ENCODE measurements around the gene DIP2B.

GRCh38 chr12:50538182-50538581, 33.4 kb downstream of the DIP2B start:
- TF ChIP-seq EZH2 (IDR thresholded peaks at IDR 0.05; ENCODE audit: low read length, missing control alignments) = no peak
- no peak for TF ChIP-seq CTCF (conservative IDR thresholded peaks at IDR 0.05 in 1 of 2, IDR thresholded peaks at IDR 0.05 in 1 of 2; ENCODE audit: low read depth in 1 of 2, low read length in 2 of 2)
